ENCODE results near the gene CACNG5. TPM values are rescaled to one million over a fixed set of nuclear protein-coding genes. Genes with fewer than 3 reads are reported as not detected.

CACNG5 gene
- total RNA-seq, 4 donors from 2014 or later: not detected

GRCh38 chr17:66841744-66842143 is 6.8 kb downstream of the CACNG5 start:
- Histone ChIP-seq H3K27me3 (no peaks in the 10 kb centered on the region), H3K9me3 (no peaks in the 10 kb centered on the region), H3K27ac (no peak overlapping the region), H3K36me3 (no peaks in the 10 kb centered on the region), H3K4me3 (no peak overlapping the region), H3K4me1 (no peaks in the 10 kb centered on the region)
- TF ChIP-seq POLR2A (IDR thresholded peaks at IDR 0.05) (no peak), CTCF (IDR thresholded peaks at IDR 0.05) (no peak)
- DNase-seq: no peak

- Histone ChIP-seq H3K4me3 (no peak overlapping the region), H3K9me3 (no peaks in the 10 kb centered on the region)
These were observed 7.6 kb downstream of the CACNG5 start for GRCh38 chr17:66842505-66842904.

GRCh38 chr17:66842959-66843358 is 8.0 kb downstream of the CACNG5 start:
- Histone ChIP-seq H3K27ac (no peak overlapping the region), H3K9me3 (no peaks in the 10 kb centered on the region), H3K36me3 (no peaks in the 10 kb centered on the region), H3K4me3 (no peak overlapping the region), H3K27me3 (no peaks in the 10 kb centered on the region), H3K4me1 (no peaks in the 10 kb centered on the region)
- no peak for DNase-seq
- TF ChIP-seq CTCF (IDR thresholded peaks at IDR 0.05) (no peak), POLR2A (IDR thresholded peaks at IDR 0.05) (no peak)

More at GRCh38 chr17:66842505-66842904, 7.6 kb downstream of the CACNG5 start:
- no peak overlapping the region for H3K27ac ChIP-seq
- TF ChIP-seq CTCF (IDR thresholded peaks at IDR 0.05) (no peak), POLR2A (IDR thresholded peaks at IDR 0.05) (no peak)
- H3K36me3 ChIP-seq: no peaks in the 10 kb centered on the region
- no peak for DNase-seq
- H3K27me3 ChIP-seq: no peaks in the 10 kb centered on the region
- H3K4me1 ChIP-seq: no peaks in the 10 kb centered on the region

- no peak overlapping the region for H3K27ac ChIP-seq
- DNase-seq: no peak
- TF ChIP-seq POLR2A (IDR thresholded peaks at IDR 0.05): no peak
- TF ChIP-seq CTCF (IDR thresholded peaks at IDR 0.05): no peak
- no peak overlapping the region for H3K4me3 ChIP-seq
- H3K36me3 ChIP-seq: no peaks in the 10 kb centered on the region
- H3K9me3 ChIP-seq: no peaks in the 10 kb centered on the region
- no peaks in the 10 kb centered on the region for H3K4me1 ChIP-seq
- H3K27me3 ChIP-seq: no peaks in the 10 kb centered on the region
These were observed 8.7 kb downstream of the CACNG5 start for GRCh38 chr17:66843627-66844026.

- no peaks in the 10 kb centered on the region for H3K9me3 ChIP-seq
- H3K4me1 ChIP-seq: no peaks in the 10 kb centered on the region
- DNase-seq: no peak
- TF ChIP-seq CTCF (IDR thresholded peaks at IDR 0.05) (no peak), POLR2A (IDR thresholded peaks at IDR 0.05) (no peak)
- H3K27ac ChIP-seq: no peak overlapping the region
- no peaks in the 10 kb centered on the region for H3K27me3 ChIP-seq
- no peaks in the 10 kb centered on the region for H3K36me3 ChIP-seq
- H3K4me3 ChIP-seq: no peak overlapping the region
These were observed 12.8 kb downstream of the CACNG5 start for GRCh38 chr17:66847704-66848103.

- H3K27ac ChIP-seq: no peak overlapping the region
- no peaks in the 10 kb centered on the region for H3K36me3 ChIP-seq
- TF ChIP-seq POLR2A (IDR thresholded peaks at IDR 0.05): no peak
- no peak for TF ChIP-seq CTCF (IDR thresholded peaks at IDR 0.05)
- H3K27me3 ChIP-seq: no peaks in the 10 kb centered on the region
- no peaks in the 10 kb centered on the region for H3K4me1 ChIP-seq
- H3K9me3 ChIP-seq: no peaks in the 10 kb centered on the region
- no peak overlapping the region for H3K4me3 ChIP-seq
- no peak for DNase-seq
These were observed 13.6 kb downstream of the CACNG5 start for GRCh38 chr17:66848496-66848895.
